HG03457 (cell line): ENCODE measurements around the gene COG7.
"Not testable (repeated sequence)": the region's sequence is repeated elsewhere in the genome, so short reads cannot be mapped to it uniquely, and the experiment has no call there.

Experiments used
- ATAC-seq: cut with Tn5 transposase; IDR thresholded peaks from one replicate; pipeline ENCODE4 v1.9.1; 2021; ENCODE audit warnings: moderate number of reproducible peaks; ENCODE audit not compliant: unreplicated experiment

Gene COG7

GRCh38 chr16:23452572-23453337, at the start of gene COG7:
Gene COG7 (minus strand): TSS chr16:23453189. CDS start chr16:23452994, 195 bp downstream.
- peak; percentile 64 for ATAC-seq

- ATAC-seq: no peak
Observed at GRCh38 chr16:23502466-23502865, 49.5 kb upstream of the COG7 start.

- ATAC-seq: no peak
Observed at GRCh38 chr16:23501291-23501690, 48.3 kb upstream of the COG7 start.

- no peak for ATAC-seq
Observed at GRCh38 chr16:23500862-23501225, 47.9 kb upstream of the COG7 start.

GRCh38 chr16:23500212-23500861, 47.3 kb upstream of the COG7 start:
- no peak for ATAC-seq

- ATAC-seq: no peak
Observed at GRCh38 chr16:23499801-23500200, 46.8 kb upstream of the COG7 start.

GRCh38 chr16:23498863-23499262, 45.9 kb upstream of the COG7 start:
- no peak for ATAC-seq

GRCh38 chr16:23497543-23497868, 44.5 kb upstream of the COG7 start:
- ATAC-seq: no peak

- ATAC-seq: no peak
Observed at GRCh38 chr16:23496821-23497542, 44.0 kb upstream of the COG7 start.

GRCh38 chr16:23495671-23496070, 42.7 kb upstream of the COG7 start:
- no peak for ATAC-seq

- ATAC-seq: no peak
Observed at GRCh38 chr16:23494188-23494587, 41.2 kb upstream of the COG7 start.

- ATAC-seq: no peak
Observed at GRCh38 chr16:23491490-23492391, 38.8 kb upstream of the COG7 start.

- no peak for ATAC-seq
Observed at GRCh38 chr16:23486480-23486879, 33.5 kb upstream of the COG7 start.

GRCh38 chr16:23485841-23486240, 32.9 kb upstream of the COG7 start:
- ATAC-seq: no peak

GRCh38 chr16:23485257-23485614, 32.2 kb upstream of the COG7 start:
- ATAC-seq: no peak

- ATAC-seq: no peak
Observed at GRCh38 chr16:23484510-23485256, 31.7 kb upstream of the COG7 start.

- not testable (repeated sequence) for ATAC-seq
Observed at GRCh38 chr16:23483492-23483891, 30.5 kb upstream of the COG7 start.

- ATAC-seq: no peak
Observed at GRCh38 chr16:23482778-23483177, 29.8 kb upstream of the COG7 start.

- no peak for ATAC-seq
Observed at GRCh38 chr16:23480257-23480656, 27.3 kb upstream of the COG7 start.

GRCh38 chr16:23479138-23479537, 26.1 kb upstream of the COG7 start:
- ATAC-seq: no peak
